ENCODE results near the gene G2E3.

- TF ChIP-seq CTCF (IDR thresholded peaks at IDR 0.05) (no peak), EP300 (IDR thresholded peaks at IDR 0.05) (no peak), POLR2A (IDR thresholded peaks at IDR 0.05) (no peak)
Measured at GRCh38 chr14:30517737-30518136, 41.2 kb upstream of the G2E3 start.
